Stimulated activated naive CD4-positive, alpha-beta T cell (primary cell): ENCODE measurements around the gene OCIAD1.
"Not testable (repeated sequence)": the region's sequence is repeated elsewhere in the genome, so short reads cannot be mapped to it uniquely, and the experiment has no call there.

Source experiments
- DNase-seq, 6 experiments: peaks; one replicate each; lab custom pipeline; 2025; lab: John Stamatoyannopoulos, UW

The OCIAD1 gene

GRCh38 chr4:48830706-48831531 lies at the start of gene OCIAD1:
Gene OCIAD1 (plus strand): TSS chr4:48831088. CDS start chr4:48832625, 1,537 bp downstream.
- peak; percentile 82 to 93 (median 92) for DNase-seq

- no peak for DNase-seq
Observed at GRCh38 chr4:48781968-48782367, 48.9 kb upstream of the OCIAD1 start.

DNA sequence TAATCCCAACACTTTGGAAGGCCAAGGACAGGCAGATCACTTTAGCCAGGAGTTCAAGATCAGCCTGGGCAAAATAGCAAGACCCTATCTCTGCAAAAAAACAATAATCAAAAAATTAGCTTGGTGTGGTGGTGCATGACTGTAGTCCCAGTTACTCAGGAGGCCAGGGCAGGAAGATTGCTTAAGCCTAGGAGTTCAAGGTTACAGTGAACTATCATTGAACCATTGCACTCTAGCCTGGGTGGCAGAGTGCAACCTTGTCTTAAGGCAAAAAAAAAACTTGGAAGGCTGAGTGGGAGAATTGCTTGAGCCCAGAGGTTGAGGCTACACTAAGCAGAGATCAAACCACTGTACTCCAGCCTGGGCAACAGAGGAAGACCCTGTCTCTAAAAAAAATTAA lies 45.6 kb upstream of the OCIAD1 start:
- no peak for DNase-seq

DNA sequence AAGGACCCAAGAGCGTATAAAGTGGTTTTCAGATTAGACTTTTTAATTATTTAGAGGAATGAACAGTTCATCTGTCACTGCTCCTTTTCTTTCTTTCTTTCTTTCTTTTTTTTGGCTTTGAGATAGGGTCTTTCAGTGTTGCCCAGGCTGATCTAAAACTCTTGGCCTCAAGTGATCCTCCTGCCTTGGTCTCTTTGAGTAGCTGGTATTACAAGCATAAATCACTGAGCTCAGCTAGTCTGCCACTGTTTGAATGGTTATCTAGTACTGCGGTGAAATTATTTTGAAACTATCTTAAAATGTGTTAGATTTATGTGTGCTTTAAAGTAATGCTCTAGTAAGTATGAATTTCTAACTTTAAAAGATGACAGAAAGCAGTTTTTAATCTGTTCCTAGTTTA lies 44.3 kb upstream of the OCIAD1 start:
- DNase-seq, result no peak

- DNase-seq, result no peak
Observed at GRCh38 chr4:48787056-48787455, 43.8 kb upstream of the OCIAD1 start.

DNA sequence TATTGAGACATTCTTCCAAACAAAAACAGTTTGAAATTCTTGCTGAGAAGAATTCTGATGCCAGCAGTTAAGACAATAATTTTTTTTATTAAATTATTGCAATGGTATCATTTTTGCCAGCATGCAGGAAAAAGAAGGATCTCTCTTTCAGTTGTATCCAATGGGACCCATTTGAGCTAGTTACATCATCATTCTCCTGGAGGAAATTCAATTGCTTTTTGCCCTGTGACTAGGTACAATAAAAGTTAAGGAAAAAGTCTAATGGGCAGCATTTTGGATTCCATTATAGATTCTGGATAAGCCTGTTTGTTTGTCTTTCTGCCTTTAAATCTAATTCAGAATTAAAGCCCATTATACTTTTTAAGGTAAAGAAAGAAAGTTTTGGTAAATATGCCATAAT lies 40.3 kb upstream of the OCIAD1 start:
- no peak for DNase-seq

GRCh38 chr4:48791313-48791712 lies 39.6 kb upstream of the OCIAD1 start:
- no peak for DNase-seq

DNA sequence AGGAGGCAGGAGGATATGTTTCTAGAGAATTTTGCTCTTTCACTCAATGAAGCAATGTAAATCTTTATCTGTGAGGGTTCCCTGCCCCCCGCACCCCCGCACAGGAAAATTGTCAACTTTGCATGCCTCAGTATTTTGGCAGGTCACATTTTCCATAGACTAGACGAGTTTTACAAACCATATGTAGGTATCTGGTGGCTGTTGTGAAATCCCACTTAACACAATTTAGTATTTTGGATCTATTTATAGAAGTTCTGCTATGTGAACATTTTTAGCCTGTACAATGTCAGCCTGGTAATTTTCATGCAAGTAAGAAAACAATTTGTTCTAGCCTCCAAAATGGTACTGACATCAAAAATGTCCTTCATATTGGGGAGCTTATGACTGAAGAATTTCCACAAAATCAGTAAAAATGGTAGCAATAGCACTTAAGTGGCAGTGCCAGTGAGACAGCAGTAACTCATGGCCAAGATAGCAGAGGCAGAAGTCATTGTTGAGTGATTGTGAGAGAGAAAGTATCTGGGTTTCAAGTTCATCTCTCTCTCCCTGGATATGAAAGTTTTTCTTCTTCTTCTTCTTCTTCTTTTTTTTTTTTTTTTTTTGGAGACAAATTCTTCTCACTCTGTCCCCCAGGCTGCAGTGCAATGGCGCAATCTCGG lies 38.4 kb upstream of the OCIAD1 start:
- DNase-seq, result no peak

DNA sequence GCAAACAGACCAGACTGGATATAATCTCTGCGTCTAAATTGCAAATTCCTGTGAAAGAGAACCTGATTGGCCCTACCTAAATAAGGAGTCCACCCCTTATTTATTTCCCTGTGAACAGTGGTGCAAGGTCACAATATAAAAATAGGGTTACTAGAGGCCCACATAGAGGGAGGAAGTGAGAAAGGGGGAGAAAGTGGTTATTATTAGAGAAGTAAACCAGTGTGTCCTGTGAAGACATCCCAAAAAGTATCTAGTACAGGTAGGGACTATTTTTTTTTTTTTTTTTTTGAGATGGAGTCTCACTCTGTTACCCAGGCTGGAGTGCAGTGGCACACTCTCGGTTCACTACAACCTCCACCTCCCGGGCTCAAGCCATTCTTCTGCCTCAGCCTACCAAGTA lies 35.8 kb upstream of the OCIAD1 start:
- DNase-seq, result no peak

- no peak for DNase-seq
Observed at GRCh38 chr4:48796191-48796926, 34.5 kb upstream of the OCIAD1 start.

DNA sequence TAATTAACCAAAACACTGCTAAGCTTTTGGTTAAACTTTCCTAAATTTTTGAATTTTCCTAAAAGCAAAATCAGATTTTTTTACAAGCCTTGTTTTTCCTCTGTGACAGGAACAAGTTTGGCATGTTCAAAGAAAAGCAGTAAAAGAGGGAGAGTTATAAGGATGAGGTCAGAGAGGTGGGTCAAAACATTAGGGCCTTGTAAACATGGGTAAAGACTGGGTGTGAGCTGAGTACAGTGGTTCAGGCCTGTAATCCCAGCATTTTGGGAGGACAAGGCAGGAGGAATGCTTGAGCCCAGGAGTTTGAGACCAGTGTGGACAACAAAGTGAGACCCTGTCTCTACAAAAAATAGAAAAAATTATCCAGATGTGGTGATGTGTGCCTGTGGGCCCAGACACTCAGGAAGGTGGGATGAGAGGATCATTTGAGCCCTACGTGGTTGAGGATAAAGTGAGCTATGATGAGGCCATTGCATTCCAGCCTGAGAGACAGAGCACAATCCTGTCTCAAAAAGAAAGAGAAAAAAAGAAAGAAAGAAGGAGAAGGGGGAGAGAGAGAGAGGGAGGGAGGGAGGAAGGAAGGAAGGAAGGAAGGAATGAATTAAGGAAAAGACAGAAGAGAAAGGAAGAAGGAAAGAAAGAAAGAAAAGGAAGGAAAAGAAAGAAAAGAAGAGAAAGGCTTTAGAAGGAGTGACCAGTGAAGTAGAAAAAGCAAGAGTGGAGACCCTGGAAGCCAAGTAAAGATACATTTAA lies 33.8 kb upstream of the OCIAD1 start:
- DNase-seq, result no peak

- DNase-seq, result no peak
Observed at GRCh38 chr4:48798117-48798516, 32.8 kb upstream of the OCIAD1 start.

- no peak for DNase-seq
Observed at GRCh38 chr4:48799157-48799556, 31.7 kb upstream of the OCIAD1 start.

DNA sequence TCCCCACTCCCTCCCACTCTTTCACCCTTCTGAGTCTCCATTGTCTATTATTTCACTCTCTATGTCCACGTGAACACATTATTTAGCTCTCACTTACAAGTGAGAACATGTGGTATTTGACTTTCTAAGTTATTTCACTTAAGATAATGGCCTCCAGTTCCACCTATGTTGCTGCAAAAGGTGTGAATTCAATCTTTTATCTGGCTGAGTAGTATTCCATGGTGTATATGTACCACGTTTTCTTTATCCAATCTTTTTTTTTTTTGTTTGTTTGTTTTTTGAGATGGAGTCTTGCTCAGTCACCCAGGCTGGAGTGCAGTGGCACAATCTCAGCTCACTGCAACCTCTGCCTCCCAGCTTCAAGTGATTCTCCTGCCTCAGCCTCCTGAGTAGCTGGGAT lies 30.7 kb upstream of the OCIAD1 start:
- not testable (repeated sequence) for DNase-seq

- no peak for DNase-seq
Observed at GRCh38 chr4:48801016-48801715, 29.7 kb upstream of the OCIAD1 start.

DNA sequence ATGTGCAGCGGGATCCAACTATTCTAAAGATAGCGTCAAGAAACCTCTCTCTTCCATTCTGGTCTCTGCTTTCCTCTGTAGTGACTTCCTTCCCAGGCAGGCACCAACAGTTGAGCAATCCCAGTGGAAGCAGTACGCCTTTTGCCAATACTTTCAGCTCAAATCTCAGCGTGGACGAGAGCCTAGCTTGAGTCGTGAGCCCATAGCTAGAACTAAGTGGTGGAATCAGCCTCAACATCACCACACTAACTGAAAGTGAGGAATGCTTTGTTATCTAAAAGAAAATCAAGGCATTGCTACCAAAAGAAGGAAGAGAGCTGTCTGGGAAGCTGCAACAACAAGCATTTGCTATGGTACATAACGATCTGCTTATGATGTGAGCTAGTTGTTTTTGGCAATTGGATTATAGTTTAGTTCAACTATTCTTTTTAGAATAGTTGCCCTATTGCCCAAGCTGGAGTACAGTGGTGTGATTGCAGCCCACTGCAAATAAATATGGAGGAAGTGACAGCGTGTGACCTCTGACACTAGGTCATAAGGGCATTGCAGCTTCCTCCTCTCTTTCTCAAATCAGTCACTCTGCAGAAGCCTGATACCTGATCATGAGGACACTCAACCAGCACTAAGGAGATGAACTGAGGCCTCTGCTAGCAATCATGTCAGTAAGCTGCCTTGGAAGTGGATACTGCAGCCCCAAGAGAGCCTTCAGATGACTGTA lies 26.1 kb upstream of the OCIAD1 start:
- no peak for DNase-seq

DNA sequence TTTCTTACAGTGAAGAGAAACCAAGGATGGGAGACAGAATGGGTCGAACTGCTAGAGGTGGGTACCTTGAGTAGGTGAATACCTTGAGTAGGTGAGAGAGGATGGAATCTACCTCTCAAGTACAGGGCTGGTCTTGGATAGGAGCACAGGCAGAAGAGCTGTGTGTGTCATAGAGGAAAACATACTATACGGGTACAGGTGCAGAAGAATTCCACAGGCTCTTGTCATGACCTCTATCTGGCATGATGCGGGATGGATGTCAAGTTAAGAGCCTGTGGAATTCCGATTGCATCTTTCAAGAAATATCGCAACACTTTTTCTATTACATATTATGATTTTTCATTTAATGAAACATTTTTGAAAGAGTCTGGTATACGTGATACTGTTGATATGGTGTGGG lies 18.0 kb upstream of the OCIAD1 start:
- DNase-seq, result no peak

- DNase-seq, result no peak
Observed at GRCh38 chr4:48813964-48814363, 16.9 kb upstream of the OCIAD1 start.

DNA sequence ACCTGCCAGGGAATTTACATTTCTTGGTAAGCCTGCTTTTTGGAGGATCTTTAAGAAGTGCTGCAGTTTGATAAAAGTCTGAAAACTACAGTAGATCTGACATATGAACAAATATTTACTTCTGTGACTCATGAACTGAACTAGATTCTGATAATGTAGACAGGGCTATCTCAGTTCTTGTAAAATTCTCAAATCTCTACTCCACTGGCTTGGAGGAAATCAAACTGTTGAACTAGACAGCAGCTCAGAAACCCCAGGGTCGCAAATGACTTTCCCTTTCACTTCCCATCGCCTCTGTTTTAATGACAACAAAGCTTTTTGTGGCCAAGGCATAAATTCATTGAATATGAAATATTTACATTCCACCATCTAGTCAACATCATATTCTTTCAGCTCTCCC lies 15.4 kb upstream of the OCIAD1 start:
- DNase-seq, result no peak

DNA sequence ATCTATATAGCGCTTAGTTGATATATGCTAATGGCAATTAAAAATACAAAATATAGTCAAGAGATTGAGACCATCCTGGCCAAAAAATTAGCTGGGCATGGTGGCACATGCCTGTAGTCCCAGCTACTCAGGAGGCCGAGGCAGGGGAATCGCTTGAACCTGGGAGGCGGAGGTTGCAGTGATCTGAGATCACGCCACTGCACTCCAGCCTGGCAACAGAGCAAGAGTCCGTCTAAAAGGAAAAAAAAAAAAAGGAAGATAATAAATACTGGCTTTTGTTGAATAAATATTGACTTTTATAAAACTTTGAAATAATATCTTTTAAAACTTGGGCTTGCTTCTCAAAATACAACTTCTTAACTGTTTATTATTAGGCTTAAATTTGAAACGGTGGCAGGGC lies 14.6 kb upstream of the OCIAD1 start:
- not testable (repeated sequence) for DNase-seq

DNA sequence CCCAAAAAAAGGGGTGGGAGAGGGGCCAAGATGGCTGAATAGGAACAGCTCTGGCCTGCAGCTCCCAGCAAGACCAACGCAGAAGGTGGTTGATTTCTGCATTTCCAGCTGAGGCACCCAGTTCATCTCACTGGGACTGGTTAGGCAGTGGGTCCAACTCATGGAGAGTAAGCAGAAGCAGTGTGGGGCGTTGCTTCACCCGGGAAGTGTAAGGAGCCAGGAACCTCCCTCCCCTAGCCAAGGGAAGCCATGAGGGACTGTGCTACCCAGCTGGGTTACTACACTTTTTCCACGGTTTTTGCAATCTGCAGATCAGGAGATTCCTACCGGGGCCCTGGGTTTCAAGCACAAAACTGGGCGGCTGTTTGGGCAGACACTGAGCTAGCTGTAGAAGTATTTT lies 13.9 kb upstream of the OCIAD1 start:
- no peak for DNase-seq
